ENCODE results near the gene PLS1.
A peak's percentile ranks its signal among the peaks of the same experiment; 100 is the strongest.

Gene PLS1

GRCh38 chr3:142625153-142625440, 28.9 kb downstream of the PLS1 start:
- H3K36me3 ChIP-seq (ENCODE audit: control insufficient read depth, insufficient read depth, low read length), result no peaks in the 10 kb centered on the region
- DNase-seq (ENCODE audit: extremely low read depth, insufficient read length), result no peak
- H3K4me3 ChIP-seq (replicated peaks; ENCODE audit: low read depth, low read length), result no peak overlapping the region
- no peak for TF ChIP-seq CTCF (IDR thresholded peaks at IDR 0.05; ENCODE audit: insufficient read depth, low read length, poor library complexity, severe bottlenecking)
- H3K27me3 ChIP-seq (replicated peaks; ENCODE audit: control insufficient read depth, insufficient read depth, low read length), result no peaks in the 10 kb centered on the region

- TF ChIP-seq CTCF (IDR thresholded peaks at IDR 0.05; ENCODE audit: insufficient read depth, low read length, poor library complexity, severe bottlenecking), result no peak
- no peak for DNase-seq (ENCODE audit: extremely low read depth, insufficient read length)
- Histone ChIP-seq H3K4me3 (replicated peaks; ENCODE audit: low read depth, low read length) (no peak overlapping the region), H3K36me3 (ENCODE audit: control insufficient read depth, insufficient read depth, low read length) (no peaks in the 10 kb centered on the region), H3K27me3 (replicated peaks; ENCODE audit: control insufficient read depth, insufficient read depth, low read length) (no peaks in the 10 kb centered on the region)
Measured at GRCh38 chr3:142626971-142627370, 30.8 kb downstream of the PLS1 start.

- H3K27me3 ChIP-seq (replicated peaks; ENCODE audit: control insufficient read depth, insufficient read depth, low read length), result no peaks in the 10 kb centered on the region
- TF ChIP-seq CTCF (IDR thresholded peaks at IDR 0.05; ENCODE audit: insufficient read depth, low read length, poor library complexity, severe bottlenecking), result no peak
- no peaks in the 10 kb centered on the region for H3K36me3 ChIP-seq (ENCODE audit: control insufficient read depth, insufficient read depth, low read length)
- no peak overlapping the region for H3K4me3 ChIP-seq (replicated peaks; ENCODE audit: low read depth, low read length)
- DNase-seq (ENCODE audit: extremely low read depth, insufficient read length), result peak; percentile 14
Measured at GRCh38 chr3:142628801-142629200, 32.6 kb downstream of the PLS1 start.

GRCh38 chr3:142633073-142633472, 36.9 kb downstream of the PLS1 start:
- H3K36me3 ChIP-seq (ENCODE audit: control insufficient read depth, insufficient read depth, low read length), result no peaks in the 10 kb centered on the region
- H3K27me3 ChIP-seq (replicated peaks; ENCODE audit: control insufficient read depth, insufficient read depth, low read length), result no peaks in the 10 kb centered on the region
- TF ChIP-seq CTCF (IDR thresholded peaks at IDR 0.05; ENCODE audit: insufficient read depth, low read length, poor library complexity, severe bottlenecking), result no peak
- no peak for DNase-seq (ENCODE audit: extremely low read depth, insufficient read length)
- no peak overlapping the region for H3K4me3 ChIP-seq (replicated peaks; ENCODE audit: low read depth, low read length)

GRCh38 chr3:142636050-142636449, 39.9 kb downstream of the PLS1 start:
- no peaks in the 10 kb centered on the region for H3K27me3 ChIP-seq (replicated peaks; ENCODE audit: control insufficient read depth, insufficient read depth, low read length)
- no peak overlapping the region for H3K4me3 ChIP-seq (replicated peaks; ENCODE audit: low read depth, low read length)
- TF ChIP-seq CTCF (IDR thresholded peaks at IDR 0.05; ENCODE audit: insufficient read depth, low read length, poor library complexity, severe bottlenecking), result no peak
- no peaks in the 10 kb centered on the region for H3K36me3 ChIP-seq (ENCODE audit: control insufficient read depth, insufficient read depth, low read length)
- DNase-seq (ENCODE audit: extremely low read depth, insufficient read length), result no peak

- Histone ChIP-seq H3K27me3 (replicated peaks; ENCODE audit: control insufficient read depth, insufficient read depth, low read length) (no peaks in the 10 kb centered on the region), H3K36me3 (ENCODE audit: control insufficient read depth, insufficient read depth, low read length) (no peaks in the 10 kb centered on the region), H3K4me3 (replicated peaks; ENCODE audit: low read depth, low read length) (no peak overlapping the region)
- TF ChIP-seq CTCF (IDR thresholded peaks at IDR 0.05; ENCODE audit: insufficient read depth, low read length, poor library complexity, severe bottlenecking), result no peak
- DNase-seq (ENCODE audit: extremely low read depth, insufficient read length), result no peak
Measured at GRCh38 chr3:142636664-142637063, 40.5 kb downstream of the PLS1 start.
